Loucy (cell line): Measurements from ENCODE around the gene KAT14.

Experiments
- CTCF ChIP-seq: fragments of 200-600 bp; sonication (generic); conservative IDR thresholded peaks from 2 replicates; pipeline ENCODE4 v1.5.1; 2014; ENCODE audit warnings: mild to moderate bottlenecking, antibody characterized with exemption, low read length
- EZH2phosphoT487 ChIP-seq: fragments of 200-600 bp; IDR thresholded peaks from 2 replicates; pipeline ENCODE4 v1.6.1; 2018; ENCODE audit warnings: antibody characterized with exemption, mild to moderate bottlenecking, moderate library complexity, borderline replicate concordance

GRCh38 chr20:18154342-18154741 is 16.7 kb downstream of the KAT14 start:
- TF ChIP-seq CTCF (no peak), EZH2phosphoT487 (no peak)
